ENCODE results near the gene MCM3AP. TPM values are rescaled to one million over a fixed set of nuclear protein-coding genes. Genes with fewer than 3 reads are reported as not detected.

MCM3AP gene
- total RNA-seq, 1 experiment from 2014 or later = 57.8 TPM

DNA sequence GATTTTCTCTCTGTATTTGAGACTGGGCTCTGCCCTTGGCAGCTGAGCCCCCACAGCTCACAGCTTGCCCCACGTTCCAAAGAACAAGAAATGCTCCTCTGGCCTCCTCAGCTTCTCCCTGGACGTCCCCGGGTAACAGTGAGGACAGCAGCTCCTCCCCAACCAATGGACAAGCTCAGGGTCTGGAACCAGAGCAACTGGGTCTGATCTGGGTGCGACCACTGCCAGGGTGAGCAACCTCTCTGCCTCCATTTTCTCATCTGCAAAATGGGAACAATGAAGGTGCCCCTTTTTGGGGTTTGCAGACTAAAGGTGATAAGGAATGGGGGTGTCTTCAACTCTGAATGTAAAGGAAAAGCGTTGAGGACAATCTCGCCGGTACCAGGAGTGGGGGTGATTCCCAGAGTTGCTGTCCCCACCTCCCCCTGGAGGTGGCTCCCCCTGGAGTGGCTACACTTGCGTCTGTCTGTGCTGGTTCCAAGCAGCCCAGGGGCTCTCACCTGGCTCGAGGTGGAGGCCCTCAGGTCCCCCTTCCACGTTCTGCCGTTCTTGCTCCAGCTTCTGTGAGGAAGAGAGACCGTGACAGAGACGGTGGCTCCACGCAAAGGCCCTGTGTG lies 31.4 kb upstream of the MCM3AP start:
- H3K27me3 ChIP-seq (ENCODE audit: insufficient read depth, low read depth) = no peaks in the 10 kb centered on the region
- no peaks in the 10 kb centered on the region for H3K9me3 ChIP-seq (ENCODE audit: insufficient read depth, low read depth)
- TF ChIP-seq, protein P1, sequence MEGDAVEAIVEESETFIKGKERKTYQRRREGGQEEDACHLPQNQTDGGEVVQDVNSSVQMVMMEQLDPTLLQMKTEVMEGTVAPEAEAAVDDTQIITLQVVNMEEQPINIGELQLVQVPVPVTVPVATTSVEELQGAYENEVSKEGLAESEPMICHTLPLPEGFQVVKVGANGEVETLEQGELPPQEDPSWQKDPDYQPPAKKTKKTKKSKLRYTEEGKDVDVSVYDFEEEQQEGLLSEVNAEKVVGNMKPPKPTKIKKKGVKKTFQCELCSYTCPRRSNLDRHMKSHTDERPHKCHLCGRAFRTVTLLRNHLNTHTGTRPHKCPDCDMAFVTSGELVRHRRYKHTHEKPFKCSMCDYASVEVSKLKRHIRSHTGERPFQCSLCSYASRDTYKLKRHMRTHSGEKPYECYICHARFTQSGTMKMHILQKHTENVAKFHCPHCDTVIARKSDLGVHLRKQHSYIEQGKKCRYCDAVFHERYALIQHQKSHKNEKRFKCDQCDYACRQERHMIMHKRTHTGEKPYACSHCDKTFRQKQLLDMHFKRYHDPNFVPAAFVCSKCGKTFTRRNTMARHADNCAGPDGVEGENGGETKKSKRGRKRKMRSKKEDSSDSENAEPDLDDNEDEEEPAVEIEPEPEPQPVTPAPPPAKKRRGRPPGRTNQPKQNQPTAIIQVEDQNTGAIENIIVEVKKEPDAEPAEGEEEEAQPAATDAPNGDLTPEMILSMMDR (conservative IDR thresholded peaks at IDR 0.05) = no peak
- no peak for TF ChIP-seq EZH2 (IDR thresholded peaks at IDR 0.05; ENCODE audit: low read depth)
- no peak overlapping the region for H2AFZ ChIP-seq
- H3K4me2 ChIP-seq = no peak overlapping the region
- no TSS peak for BruUV-seq (replicated peaks)
- ChIA-PET POLR2A (ENCODE audit: unreplicated experiment) (no interaction called here), CTCF (no interaction called here)
- H4K20me1 ChIP-seq (ENCODE audit: insufficient read depth) = no peaks in the 10 kb centered on the region
- no peaks in the 10 kb centered on the region for H3F3A ChIP-seq (ENCODE audit: insufficient read depth, low read depth)
- H3K27ac ChIP-seq = no peak overlapping the region
- DNase-seq = no peak
- intact Hi-C loops (cut with micrococcal nuclease; ENCODE audit: unreplicated experiment) = no loop called here
- peaks cover 14% of the 10 kb centered on the region for H3K79me2 ChIP-seq (ENCODE audit: low read depth)
- H3K9me2 ChIP-seq (ENCODE audit: insufficient read depth) = no peaks in the 10 kb centered on the region
- H3K4me3 ChIP-seq = no peak overlapping the region
- H3K36me3 ChIP-seq (ENCODE audit: low read depth) = no peaks in the 10 kb centered on the region
- peaks cover 6% of the 10 kb centered on the region; the same call in 1 of the 2 replicates for H3K4me1 ChIP-seq (replicated peaks; ENCODE audit: insufficient read depth)

GRCh38 chr21:46314441-46315020 lies 29.1 kb upstream of the MCM3AP start:
- no peaks in the 10 kb centered on the region for H3K9me3 ChIP-seq (ENCODE audit: insufficient read depth, low read depth)
- H3K79me2 ChIP-seq (ENCODE audit: low read depth) = no peaks in the 10 kb centered on the region
- no TSS peak for BruUV-seq (replicated peaks)
- H3K36me3 ChIP-seq (ENCODE audit: low read depth) = no peaks in the 10 kb centered on the region
- no peak overlapping the region for H3K4me2 ChIP-seq
- H3K27me3 ChIP-seq (ENCODE audit: insufficient read depth, low read depth) = no peaks in the 10 kb centered on the region
- H3K4me1 ChIP-seq (replicated peaks; ENCODE audit: insufficient read depth) = no peaks in the 10 kb centered on the region
- H4K20me1 ChIP-seq (ENCODE audit: insufficient read depth) = no peaks in the 10 kb centered on the region
- no peaks in the 10 kb centered on the region for H3F3A ChIP-seq (ENCODE audit: insufficient read depth, low read depth)
- no peak overlapping the region for H2AFZ ChIP-seq
- ChIA-PET POLR2A (ENCODE audit: unreplicated experiment) (no interaction called here), CTCF (no interaction called here)
- no peak overlapping the region for H3K4me3 ChIP-seq
- no peak for TF ChIP-seq EZH2 (IDR thresholded peaks at IDR 0.05; ENCODE audit: low read depth)
- TF ChIP-seq, protein P1 (conservative IDR thresholded peaks at IDR 0.05) = no peak
- no peak overlapping the region for H3K27ac ChIP-seq
- intact Hi-C loops (cut with micrococcal nuclease; ENCODE audit: unreplicated experiment) = no loop called here
- H3K9me2 ChIP-seq (ENCODE audit: insufficient read depth) = no peaks in the 10 kb centered on the region
- DNase-seq = no peak

DNA sequence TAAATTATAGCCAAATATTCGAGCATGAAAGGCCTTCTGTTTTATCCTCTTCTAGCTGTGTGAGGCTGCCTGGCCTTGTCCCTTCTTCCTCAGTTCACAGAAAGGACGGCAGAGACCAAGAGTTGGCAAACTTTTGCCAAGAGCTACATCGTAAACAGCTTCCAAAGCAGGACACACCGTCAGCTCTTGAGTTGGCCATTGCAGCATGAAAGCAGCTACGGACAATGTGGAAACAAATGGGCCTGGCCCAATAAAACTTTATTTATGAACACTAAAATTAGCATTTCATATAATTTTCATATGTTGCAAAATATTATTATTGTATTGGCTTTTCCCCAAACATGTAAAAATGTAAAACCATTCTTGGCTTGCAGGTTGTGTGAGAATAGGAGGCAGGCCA lies 27.5 kb upstream of the MCM3AP start:
- BruUV-seq (replicated peaks) = no TSS peak
- Histone ChIP-seq H2AFZ (no peak overlapping the region), H3K27me3 (ENCODE audit: insufficient read depth, low read depth) (no peaks in the 10 kb centered on the region), H3K36me3 (ENCODE audit: low read depth) (no peaks in the 10 kb centered on the region), H3K4me1 (replicated peaks; ENCODE audit: insufficient read depth) (no peaks in the 10 kb centered on the region), H3K9me2 (ENCODE audit: insufficient read depth) (no peaks in the 10 kb centered on the region), H4K20me1 (ENCODE audit: insufficient read depth) (no peaks in the 10 kb centered on the region), H3K4me2 (no peak overlapping the region), H3K27ac (no peak overlapping the region), H3F3A (ENCODE audit: insufficient read depth, low read depth) (no peaks in the 10 kb centered on the region), H3K4me3 (no peak overlapping the region), H3K9me3 (ENCODE audit: insufficient read depth, low read depth) (no peaks in the 10 kb centered on the region), H3K79me2 (ENCODE audit: low read depth) (no peaks in the 10 kb centered on the region)
- ChIA-PET CTCF (no interaction called here), POLR2A (ENCODE audit: unreplicated experiment) (no interaction called here)
- TF ChIP-seq EZH2 (IDR thresholded peaks at IDR 0.05; ENCODE audit: low read depth) = no peak
- TF ChIP-seq, protein P1 (conservative IDR thresholded peaks at IDR 0.05) = no peak
- DNase-seq = no peak
- intact Hi-C loops (cut with micrococcal nuclease; ENCODE audit: unreplicated experiment) = no loop called here
